H54 (cell line): ENCODE results near the gene IPO9.
"Not testable (repeated sequence)": the region's sequence is repeated elsewhere in the genome, so short reads cannot be mapped to it uniquely, and the experiment has no call there.

Experiments used
- DNase-seq: peaks from one replicate; pipeline ENCODE4 v3.0.0; 2011; ENCODE audit warnings: low spot score, mixed read lengths; ENCODE audit not compliant: insufficient read length
- FAIRE-seq: peaks from 3 replicates; lab custom pipeline; 2011; peaks lifted over from hg19 to GRCh38; lab: Jason Lieb, UNC
- POLR2A ChIP-seq: IDR thresholded peaks from 2 replicates; pipeline ENCODE4 v1.6.1; 2011; ENCODE audit warnings: low read depth, mild to moderate bottlenecking, low read length

IPO9 gene

GRCh38 chr1:201847150-201847549 is 18.2 kb downstream of the IPO9 start:
- FAIRE-seq (no peak), DNase-seq (no peak)
- no peak for TF ChIP-seq POLR2A

GRCh38 chr1:201848230-201848629 is 19.3 kb downstream of the IPO9 start:
- no peak for TF ChIP-seq POLR2A
- no peak for FAIRE-seq

GRCh38 chr1:201849372-201850052 is 20.6 kb downstream of the IPO9 start:
- DNase-seq (no peak), FAIRE-seq (no peak)
- no peak for TF ChIP-seq POLR2A

More at GRCh38 chr1:201848230-201848629, 19.3 kb downstream of the IPO9 start:
- no peak for DNase-seq

DNA sequence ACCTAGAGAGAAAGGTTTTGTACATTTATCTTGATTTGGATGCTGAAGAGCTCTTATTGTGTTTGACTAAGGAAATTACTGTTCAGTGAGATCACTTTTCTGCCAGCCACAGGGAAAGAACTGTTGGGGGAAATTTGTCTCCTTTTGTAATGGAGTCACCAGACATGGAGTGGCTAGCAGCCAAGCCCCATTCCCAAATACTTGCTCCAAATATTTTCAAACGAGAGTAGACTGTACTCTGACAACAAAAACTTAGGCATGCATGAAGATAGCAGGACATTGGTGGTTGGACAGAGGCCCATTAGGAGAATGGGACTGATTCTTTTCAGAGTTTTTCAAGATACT is 21.1 kb downstream of the IPO9 start:
- DNase-seq (peak; percentile 26), FAIRE-seq (peak; percentile 88)
- no peak for TF ChIP-seq POLR2A

- no peak for DNase-seq
- FAIRE-seq = no peak
- no peak for TF ChIP-seq POLR2A
These were observed 23.0 kb downstream of the IPO9 start for GRCh38 chr1:201851949-201852348.

DNA sequence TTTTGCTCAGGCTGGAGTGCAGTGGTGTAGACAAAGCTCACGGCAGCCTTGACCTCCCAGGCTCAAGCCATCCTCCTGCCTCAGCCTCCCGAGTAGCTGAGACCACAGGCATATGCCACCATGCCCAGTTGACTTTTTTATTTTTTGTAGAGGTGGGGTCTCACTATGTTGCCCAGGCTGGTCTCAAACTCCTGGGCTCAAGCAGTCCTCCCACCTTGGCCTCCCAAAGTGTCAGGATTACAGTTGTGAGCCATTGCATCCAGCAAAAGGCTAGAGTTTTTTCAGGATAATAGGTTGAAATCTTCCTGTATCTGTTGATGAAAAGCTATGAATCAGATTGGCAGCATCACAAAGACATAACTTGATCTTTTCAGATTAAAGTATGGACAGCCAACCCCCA is 27.8 kb downstream of the IPO9 start:
- DNase-seq, FAIRE-seq: not testable (repeated sequence)

DNA sequence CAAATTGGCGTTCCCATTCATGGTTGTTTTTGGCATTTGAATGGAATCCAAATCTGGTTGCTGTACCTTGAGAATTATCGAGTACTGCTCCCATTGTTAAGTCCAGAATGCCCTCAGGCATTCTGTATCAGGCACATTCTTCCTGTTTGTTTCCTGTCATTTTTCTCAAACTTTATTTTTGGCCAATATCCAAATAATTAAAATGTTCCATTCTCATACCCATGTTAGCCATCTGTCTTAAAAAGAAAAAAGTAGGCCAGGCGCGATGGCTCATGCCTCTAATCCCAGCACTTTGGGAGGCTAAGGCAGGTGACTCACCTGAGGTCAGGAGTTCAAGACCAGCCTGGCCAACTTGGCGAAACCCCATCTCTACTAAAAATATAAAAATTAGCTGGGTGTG is 30.5 kb downstream of the IPO9 start:
- no peak for TF ChIP-seq POLR2A
- DNase-seq (no peak), FAIRE-seq (no peak)

GRCh38 chr1:201861448-201861847 is 32.5 kb downstream of the IPO9 start:
- no peak for TF ChIP-seq POLR2A
- DNase-seq (no peak), FAIRE-seq (no peak)

DNA sequence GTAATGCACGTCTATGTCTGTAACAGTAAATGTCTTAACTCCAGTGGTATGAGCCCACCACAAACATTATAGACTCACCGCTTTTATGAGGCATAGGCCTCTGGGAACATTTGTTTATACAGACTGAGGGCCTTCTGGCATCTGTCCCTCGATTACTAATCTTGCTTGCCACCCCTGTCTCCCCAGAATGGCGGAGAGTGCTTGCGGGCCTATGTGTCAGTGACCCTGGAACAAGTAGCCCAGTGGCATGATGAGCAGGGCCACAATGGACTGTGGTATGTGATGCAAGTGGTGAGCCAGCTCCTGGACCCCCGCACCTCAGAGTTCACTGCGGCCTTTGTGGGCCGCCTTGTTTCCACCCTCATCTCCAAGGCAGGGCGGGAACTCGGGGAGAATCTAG is 41.4 kb downstream of the IPO9 start:
- FAIRE-seq (no peak), DNase-seq (no peak)
- TF ChIP-seq POLR2A = no peak

DNA sequence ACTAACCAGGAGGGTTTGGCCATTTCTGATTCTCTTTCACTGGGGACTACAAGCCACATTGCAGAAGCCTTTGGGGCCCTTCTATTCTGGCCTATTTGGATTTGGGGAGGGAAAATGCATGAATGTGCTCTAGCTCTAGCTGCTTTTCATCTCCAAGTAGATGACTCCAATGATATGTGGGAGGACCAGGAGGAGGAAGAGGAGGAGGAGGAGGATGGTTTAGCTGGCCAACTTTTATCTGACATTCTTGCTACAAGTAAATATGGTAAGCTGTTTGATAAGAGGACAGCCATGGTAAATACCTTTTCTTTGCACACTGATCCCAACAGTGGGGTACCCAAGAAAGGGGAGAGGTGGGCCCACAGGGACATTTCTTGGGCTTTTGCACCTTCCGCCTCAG is 45.7 kb downstream of the IPO9 start:
- TF ChIP-seq POLR2A = no peak
- DNase-seq (no peak), FAIRE-seq (no peak)

DNA sequence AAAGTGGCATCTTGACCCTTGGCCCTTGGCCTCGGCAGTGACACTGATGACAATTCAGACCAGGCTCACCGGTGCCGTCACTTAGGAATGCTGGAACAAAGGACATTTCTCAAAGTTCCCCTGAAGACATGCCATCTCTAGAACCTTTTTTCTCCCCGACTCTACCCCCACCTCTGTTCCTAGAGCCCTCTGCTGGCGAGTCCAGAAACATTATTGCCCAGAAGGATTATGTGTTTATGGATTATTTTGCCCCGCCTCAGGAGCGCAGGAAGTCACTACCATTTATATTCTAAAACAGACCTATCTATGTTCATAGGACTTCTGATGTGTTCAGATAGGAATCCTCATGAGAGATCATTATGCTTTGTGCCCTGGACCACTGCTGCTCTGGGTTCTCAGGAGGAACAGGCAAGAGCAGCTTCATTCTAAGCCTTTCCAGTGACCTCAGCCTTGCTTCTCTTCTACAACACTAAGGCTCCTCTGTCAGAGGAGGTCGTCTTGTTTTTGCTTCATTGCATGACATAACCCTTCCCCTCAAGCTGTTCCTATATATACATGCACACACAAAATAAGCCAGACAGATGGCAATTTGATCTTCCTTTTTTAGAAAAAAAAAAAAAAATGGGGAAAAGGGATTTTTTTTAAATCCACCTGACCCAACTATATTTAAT is 47.3 kb downstream of the IPO9 start:
- TF ChIP-seq POLR2A = no peak
- DNase-seq = no peak
- no peak for FAIRE-seq

DNA sequence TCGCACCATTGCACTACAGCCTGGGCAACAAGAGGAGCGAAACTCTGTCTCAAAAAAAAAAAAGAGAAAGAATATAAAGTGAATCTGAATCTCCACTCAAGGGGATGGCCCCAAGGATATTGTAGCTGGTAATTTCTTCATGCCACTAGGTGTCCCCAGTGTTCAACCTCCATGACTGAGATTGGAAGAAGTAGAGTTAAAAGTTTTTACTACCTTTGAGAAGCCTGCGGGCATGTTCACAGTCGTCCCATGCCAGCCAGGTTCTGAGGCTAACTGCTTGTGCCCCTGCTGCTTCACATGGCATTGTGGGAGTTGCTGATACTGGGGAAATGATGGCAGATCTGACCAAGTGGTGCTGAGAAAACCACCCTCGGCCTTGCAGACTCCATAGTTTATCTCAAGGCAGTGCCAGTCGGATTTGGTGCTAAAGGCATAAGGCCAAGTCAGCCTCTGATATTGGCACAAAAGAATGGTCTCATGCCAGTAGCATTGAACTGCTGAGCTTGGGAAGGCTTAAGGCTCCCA is 49.0 kb downstream of the IPO9 start:
- FAIRE-seq (no peak), DNase-seq (no peak)
- no peak for TF ChIP-seq POLR2A

- TF ChIP-seq POLR2A = no peak
- no peak for FAIRE-seq
- no peak for DNase-seq
These were observed 52.1 kb downstream of the IPO9 start for GRCh38 chr1:201880928-201881571.

- no peak for FAIRE-seq
These were observed 52.7 kb downstream of the IPO9 start for GRCh38 chr1:201881617-201882016.

GRCh38 chr1:201882665-201883132 is 53.7 kb downstream of the IPO9 start:
- DNase-seq = peak; percentile 50
- no peak for TF ChIP-seq POLR2A
- peak; percentile 27 for FAIRE-seq

More at GRCh38 chr1:201881617-201882016, 52.7 kb downstream of the IPO9 start:
- TF ChIP-seq POLR2A = no peak
- no peak for DNase-seq
